Hepatic stellate cell (primary cell): ENCODE measurements around the gene SUMO2.
"Not testable (repeated sequence)": the region's sequence is repeated elsewhere in the genome, so short reads cannot be mapped to it uniquely, and the experiment has no call there.

Source experiments
- DNase-seq: peaks from one replicate; pipeline ENCODE4 v3.0.0; 2011; ENCODE audit warnings: low spot score

The SUMO2 gene

DNA sequence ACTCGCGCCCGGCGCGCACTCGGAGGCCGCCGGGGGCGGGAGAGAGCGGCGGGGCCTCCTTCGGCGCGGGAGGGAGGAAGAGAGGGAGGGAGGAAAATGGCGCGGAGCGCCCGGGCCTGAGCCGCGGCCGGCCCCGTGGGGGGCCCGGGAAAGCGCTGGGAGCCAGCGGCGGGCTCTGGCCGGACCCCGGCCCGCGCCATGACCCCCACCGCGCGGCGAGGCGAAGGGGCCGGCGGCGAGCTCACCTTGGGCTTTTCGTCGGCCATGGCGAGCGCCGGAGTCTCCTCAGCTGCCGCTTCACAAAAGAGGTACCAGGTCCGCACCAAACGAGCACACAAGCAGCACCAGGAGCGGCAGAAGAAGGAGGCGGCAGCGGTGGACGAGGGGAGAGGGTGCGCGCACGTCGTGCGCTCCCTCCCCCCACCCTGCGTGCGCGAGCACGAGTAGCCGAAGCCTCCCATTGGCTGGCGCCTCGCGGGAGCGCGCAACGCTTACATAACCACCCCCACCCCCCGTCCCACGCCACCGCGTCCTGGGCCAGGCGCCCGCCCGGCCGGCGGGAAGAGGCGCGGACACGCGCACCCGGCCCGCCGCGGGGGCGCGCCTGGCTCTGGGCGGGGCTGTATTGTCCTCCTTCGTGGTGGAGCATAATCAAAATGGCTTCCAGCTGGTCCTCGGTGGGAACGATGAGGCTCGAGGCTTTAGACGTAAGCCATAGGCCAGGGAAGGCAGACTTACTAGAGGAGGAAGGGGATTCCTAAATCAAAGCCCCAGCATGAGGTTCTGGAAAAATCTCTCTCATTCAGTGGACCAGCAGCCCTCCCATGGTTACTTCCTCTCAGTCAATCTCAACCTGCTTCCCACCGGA lies at the start of gene SUMO2:
Gene SUMO2 (minus strand): TSS at position 391 of the 868 bp plus-strand sequence. CDS start 125 bp downstream, at position 266.
- peak; percentile 99 for DNase-seq

DNA sequence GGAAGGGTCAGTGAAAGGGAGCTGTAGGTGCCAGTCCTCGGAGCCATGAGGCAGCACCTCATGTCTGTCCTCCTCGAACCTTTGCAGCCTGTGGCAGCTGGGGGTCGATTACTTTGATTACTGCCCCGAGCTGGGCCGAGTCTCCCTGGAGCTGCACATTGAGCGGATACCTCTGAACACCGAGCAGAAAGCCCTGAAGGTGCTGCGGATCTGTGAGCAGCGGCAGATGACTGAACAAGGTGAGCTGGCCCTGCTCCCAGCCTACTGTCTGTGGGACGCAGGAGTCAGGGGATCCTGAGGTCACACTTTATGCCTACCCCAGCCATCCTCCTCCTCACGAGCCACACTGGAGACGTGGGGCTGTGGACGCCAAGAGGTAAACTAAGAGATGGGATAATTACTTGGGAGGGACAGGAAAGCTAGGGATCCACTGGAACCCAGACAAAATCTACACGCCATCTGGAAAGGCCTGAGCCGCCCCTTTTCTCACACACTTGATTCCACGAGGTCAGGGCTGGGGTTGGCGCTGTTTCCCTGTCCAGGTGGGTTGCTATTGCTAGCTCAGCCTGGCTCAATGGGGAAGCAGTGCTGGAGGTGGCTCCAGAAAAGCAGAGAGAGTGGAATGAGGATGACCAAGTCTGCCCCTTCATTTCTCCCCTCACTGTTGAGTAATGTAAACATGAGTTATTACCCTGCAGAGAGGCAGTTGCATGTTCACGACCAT lies 49.1 kb upstream of the SUMO2 start:
- no peak for DNase-seq

DNA sequence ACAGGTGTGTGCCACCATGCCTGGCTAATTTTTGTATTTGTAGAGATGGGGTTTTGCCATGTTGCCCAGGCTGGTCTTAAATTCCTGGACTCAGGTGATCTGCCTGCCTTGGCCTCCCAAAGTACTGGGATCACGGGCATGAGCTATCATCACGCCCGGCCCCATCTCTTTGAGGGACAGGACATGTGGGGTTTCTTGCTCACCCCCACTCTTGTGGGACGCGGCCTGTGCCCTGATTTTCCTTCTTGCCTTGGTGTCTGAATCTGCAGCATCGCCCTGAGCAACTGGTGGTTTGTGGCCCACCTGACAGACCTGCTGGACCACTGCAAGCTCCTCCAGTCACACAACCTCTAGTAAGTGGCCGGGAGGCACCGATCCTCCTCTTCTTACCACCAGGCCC lies 48.3 kb upstream of the SUMO2 start:
- DNase-seq = no peak

DNA sequence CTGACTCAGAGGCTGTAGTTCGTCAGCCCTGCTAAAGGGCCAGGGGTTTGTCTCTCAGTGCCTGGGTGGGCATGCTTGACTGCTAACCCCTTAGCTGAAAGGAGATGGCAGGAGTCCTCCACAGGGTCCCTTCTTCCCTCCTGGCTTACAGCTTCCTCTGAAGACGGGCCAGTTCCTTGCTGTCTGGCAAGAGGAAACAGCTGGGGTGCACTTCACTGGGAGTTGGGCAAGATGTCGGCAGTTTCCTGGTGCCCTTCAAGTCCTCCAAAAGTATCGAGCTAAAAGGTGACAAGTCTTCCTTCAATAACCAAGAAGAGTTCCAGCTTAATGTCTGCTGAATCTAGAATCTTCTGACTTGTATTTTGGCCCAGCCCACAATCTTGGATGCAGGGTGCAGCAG lies 46.1 kb upstream of the SUMO2 start:
- DNase-seq = no peak

DNA sequence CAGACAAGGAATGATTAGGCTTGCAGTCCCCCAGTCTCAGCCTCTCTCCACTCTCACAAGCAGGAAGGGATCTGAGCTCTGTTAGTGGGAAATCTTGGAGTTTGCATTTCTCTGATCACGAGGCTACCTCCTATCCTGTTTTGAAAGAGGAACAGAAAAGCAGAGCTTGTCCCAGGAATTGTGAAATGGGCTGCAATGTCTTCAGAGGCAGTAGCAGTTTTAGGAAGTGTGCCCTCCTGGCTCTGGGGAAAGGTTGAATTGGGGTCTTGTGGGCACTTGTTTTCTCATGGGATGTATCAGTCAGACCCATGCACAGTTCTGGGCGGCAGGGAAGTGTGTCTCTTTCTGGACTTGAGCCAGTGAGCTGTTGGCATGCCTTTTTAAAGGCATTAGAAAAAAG lies 45.5 kb upstream of the SUMO2 start:
- no peak for DNase-seq

DNA sequence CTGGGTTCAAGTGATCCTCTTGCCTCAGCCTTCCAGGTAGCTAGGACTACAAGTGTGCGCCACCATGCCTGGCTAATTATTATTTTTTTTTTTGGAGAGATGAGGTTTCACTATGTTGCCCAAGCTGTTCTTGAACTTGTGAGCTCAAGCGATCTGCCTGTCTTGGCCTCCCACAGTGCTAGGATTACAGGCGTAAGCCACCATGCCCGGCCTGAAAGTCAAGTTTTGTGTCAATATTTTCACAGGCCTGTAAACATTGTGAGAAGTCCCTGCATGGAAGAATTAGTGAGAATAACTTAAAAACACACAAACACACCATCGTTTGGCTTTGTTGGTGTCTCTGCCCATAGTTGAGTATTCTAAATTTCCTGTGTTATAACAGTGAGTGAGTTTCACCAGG lies 45.0 kb upstream of the SUMO2 start:
- DNase-seq = no peak

DNA sequence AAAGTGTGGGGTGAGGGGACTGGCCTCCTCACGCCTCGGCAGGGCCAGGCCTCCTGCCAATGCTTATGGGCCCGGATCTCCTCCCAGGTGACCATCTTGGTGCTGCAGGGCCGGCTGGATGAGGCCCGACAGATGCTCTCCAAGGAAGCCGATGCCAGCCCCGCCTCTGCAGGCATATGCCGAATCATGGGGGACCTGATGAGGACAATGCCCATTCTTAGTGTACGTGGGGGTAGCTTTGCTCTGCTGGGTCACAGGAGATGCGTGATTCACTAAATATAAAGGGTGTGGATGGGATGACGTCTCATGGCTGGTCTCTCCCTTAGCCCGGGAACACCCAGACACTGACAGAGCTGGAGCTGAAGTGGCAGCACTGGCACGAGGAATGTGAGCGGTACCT lies 42.3 kb upstream of the SUMO2 start:
- DNase-seq = no peak

DNA sequence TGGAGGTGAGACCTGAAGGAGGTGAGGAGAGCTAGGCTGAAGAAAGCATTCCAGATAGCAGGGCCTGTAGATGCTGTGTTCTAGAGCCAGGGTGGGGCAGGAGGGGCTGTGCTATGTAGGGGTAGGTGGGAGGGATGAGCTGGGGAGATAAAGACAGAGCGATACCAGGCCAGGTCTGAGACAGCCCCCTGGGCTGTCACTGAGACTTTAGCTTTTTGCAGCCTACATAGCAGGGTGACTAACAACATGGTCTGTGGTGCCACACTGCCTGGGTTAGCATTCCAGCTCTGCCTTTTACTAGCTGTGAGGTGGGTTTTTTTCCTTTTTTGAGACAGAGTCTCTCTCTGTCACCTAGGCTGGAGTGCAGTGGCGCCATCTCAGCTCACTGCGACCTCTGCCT lies 37.1 kb upstream of the SUMO2 start:
- no peak for DNase-seq

DNA sequence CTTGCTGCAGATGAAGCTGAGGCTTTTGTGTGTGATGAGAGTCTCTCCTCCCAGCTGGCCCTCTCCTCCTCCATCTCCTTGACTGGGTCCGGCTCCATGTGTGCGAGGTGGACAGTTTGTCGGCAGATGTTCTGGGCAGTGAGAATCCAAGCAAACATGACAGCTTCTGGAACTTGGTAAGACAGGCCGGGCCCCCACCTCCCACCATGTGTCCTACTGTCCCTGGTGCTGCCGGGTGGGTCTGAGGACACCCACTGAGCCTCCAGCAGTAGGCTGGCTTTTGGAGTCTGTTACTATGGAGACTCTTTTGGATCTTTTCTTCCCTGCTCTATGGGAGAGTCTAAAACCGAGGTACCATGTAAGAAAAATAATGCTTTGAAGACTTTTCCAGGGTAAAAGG lies 35.4 kb upstream of the SUMO2 start:
- no peak for DNase-seq

DNA sequence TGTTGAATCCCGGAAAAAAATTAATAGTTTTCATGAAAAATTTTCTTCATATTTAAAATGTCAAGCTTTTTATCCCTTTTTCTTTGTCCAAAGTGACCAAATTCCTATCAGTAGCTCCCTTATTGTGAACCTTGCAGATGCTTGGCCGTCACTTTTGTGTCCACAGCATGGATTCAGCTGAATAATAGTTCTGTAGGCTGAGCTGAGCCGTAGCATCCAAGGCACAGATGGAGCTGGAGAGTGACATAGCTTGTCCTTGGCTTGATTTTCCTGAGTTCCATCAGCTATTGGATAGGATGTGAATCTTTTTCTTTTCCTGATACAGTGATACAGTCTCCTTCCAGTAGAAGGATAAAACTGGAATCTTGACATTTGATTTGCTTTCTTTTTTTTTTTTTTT lies 26.3 kb upstream of the SUMO2 start:
- DNase-seq = no peak

DNA sequence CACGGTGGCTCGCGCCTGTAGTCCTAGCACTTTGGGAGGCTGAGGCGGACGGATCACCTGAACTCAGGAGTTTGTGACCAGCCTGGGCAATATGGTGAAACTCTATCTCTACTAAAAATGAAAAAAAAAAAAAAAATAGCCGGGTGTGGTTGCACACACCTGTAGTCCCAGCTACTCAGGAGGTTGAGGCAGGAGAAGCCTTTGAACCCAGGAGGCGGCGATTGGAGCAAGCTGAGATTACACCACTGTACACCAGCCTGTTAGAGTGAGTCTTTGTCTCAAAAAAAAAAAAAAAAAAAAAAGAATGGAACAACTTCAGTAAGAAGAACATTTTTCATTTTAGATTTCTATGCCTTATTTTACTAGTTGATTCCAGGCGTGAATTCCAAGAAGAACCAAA lies 25.4 kb upstream of the SUMO2 start:
- no peak for DNase-seq

DNA sequence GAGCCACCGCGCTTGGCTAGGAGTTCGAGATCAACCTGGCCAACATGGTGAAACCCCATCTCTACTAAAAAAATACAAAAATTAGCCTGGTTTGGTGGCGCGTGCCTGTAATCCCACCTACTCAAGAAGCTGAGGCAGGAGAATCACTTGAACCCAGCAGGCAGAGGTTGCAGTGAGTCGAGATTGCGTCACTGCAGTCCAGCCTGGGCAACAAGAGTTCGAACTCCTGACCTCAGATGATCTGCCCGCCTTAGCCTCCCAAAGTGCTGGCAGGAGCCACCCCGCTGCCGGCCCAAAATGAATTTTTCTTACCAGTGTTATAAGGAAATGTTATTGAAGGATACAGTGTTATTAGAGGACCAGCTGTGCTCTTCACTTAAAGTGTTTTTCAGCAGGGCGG lies 25.0 kb upstream of the SUMO2 start:
- no peak for DNase-seq

DNA sequence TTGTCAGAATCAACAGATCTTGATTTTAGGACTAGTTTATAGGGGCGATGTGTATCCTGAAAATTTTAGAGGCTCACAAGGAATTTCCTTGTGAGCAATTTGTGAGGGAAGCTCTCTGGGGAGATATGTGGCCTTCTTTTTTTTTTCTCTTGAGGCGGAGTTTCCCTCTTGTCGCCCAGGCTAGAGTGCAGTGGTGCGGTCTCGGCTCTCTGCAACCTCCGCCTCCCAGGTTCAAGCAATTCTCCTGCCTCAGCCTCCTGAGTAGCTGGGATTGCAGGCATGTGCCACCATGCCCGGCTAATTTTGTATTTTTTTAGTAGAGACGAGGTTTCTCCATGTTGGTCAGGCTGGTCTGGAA lies 24.3 kb upstream of the SUMO2 start:
- not testable (repeated sequence) for DNase-seq

DNA sequence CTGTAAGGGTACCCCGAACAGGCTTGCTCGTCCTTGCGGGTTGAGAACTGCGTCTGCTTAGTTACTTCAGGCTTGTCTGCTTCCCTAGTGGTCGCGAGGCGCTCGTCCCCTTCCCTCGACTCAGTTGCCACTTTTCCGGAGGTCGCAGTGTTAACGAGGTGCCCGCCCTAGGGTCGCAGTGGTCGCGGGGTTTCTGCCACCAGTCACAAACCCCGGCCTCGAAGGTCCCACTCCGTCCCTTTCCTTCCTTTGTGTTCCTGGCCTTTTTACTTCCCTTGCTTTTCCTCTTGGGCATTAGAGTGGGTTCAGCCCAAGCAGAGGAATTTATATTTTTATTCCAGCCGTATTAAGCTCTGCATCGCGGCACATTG lies 23.0 kb upstream of the SUMO2 start:
- DNase-seq = no peak

DNA sequence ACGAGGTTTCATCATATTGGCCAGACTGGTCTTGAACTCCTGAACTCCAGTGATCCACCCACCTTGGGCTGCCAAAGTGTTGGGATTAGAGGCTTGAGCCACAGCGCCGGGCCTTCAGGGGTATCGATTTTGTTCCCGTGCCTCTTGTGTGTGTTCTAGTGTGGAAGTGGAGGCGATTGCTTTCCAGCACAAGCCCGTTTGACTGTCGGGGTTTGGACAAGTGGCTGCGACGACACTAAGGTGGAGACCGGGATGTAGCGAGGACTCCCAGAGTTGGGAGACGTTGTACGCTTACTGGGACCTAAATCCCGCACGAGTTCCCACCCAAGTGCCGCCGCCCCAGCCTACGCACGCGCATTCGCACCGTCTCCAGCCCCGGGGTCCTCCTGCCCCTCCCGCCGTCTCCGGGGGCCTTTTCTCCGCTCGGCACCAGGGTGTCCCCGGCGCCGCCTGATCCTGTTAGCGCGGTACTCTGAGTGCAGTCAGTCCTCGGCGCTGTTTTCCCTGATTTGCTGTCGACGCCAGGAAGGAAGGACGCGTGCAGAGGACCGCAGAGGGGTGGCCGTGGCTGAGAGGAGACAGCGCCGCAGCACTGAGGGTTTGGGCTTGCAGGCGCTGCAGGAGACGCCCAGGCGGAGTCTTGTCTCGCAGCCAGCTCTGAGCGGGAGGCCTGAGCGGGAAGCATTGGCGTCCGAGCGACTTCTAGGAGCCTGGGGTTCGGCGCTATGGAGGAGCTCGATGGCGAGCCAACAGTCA lies 22.5 kb upstream of the SUMO2 start, which contains the start of gene NUP85:
Gene NUP85 (plus strand): TSS at position 643 of the 756 bp plus-strand sequence. CDS start 83 bp downstream, at position 726.
- DNase-seq = peak; percentile 100

DNA sequence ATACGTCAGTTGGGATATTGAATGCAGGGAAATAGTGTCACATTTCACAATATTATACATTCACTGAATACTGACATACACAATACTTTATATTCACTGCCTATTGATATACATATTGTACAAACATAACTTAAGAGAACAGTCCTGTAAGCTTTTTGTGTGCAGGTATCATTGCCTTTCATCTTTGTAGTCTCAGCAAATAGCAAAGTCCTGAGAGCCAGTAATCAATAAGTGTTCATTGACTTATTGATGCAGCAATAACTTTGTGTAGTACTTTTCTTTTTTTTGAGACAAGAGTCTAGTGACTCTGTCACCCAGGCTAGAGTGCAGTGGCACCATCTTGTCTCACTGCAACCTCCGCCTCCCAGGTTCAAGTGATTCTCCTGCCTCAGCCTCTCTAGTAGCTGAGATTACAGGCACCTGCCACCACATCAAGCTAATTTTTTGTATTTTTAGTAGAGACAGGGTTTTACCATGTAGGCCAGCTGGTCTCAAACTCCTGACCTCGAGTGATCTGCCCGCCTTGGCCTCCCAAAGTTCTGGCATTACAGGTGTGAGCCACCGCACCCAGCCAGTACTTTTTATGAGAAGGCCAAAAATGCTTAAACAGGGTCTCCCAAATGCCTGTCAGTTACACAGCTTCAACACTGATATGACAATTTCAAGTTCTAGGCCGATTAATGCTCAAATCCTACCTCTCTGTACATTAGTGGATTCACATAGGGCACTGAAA lies 17.3 kb upstream of the SUMO2 start:
- no peak for DNase-seq

DNA sequence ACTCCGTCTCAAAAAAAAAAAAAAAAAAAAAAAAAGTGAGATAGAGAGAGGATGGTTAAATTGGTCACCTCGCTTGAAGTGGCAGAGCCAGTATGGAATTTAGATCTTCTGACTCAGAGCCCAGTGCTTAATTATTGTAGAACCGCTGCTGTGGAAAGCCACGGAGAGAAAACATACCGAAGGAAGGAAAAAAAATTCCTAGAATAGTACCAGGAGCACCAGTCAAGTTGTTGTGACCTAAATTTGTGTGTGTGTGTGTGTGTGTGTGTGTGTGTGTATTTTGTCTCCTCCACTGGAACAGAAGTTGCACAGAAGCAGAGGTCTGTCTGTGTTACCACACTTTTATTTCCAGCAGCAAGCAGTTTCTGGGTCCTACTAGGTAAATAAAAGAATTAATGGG lies 12.1 kb upstream of the SUMO2 start:
- peak; percentile 17 for DNase-seq

DNA sequence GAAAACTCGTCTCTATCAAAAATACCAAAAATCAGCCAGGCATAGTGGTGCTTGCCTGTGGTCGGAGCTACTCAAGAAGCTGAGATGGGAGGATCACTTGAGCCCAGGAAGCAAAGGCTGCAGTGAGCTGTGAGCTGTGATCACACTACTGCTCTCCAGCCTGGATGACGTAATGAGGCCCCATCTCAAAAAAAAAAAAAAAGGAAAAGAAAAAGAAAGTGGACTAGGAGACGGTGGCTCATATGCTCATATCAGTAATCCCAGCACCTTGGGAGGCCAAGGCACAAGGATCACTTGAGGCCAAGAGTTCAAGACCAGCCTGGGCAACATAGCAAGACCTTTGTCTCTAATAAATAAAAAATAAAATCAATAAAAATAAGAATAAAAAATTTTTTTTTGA lies 8.8 kb upstream of the SUMO2 start:
- no peak for DNase-seq

DNA sequence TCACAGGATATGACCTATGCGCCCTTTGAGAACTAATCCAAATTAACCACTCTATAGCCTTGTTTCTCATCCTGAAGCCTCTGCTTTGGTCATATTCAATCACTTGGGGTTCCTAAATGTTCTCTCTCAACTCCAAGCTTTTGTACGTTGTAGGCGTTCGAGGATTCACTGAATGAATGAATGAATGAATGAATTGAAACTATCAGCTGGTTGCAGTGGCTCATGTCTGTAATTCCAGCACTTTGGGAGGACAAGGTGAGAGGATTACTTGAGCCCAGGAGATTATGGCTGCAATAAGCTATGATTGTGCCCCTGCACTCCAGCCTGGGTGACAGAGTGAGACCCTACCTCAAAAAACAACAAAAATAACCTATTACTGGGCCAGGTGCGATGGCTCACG lies 5.9 kb upstream of the SUMO2 start:
- DNase-seq = no peak

DNA sequence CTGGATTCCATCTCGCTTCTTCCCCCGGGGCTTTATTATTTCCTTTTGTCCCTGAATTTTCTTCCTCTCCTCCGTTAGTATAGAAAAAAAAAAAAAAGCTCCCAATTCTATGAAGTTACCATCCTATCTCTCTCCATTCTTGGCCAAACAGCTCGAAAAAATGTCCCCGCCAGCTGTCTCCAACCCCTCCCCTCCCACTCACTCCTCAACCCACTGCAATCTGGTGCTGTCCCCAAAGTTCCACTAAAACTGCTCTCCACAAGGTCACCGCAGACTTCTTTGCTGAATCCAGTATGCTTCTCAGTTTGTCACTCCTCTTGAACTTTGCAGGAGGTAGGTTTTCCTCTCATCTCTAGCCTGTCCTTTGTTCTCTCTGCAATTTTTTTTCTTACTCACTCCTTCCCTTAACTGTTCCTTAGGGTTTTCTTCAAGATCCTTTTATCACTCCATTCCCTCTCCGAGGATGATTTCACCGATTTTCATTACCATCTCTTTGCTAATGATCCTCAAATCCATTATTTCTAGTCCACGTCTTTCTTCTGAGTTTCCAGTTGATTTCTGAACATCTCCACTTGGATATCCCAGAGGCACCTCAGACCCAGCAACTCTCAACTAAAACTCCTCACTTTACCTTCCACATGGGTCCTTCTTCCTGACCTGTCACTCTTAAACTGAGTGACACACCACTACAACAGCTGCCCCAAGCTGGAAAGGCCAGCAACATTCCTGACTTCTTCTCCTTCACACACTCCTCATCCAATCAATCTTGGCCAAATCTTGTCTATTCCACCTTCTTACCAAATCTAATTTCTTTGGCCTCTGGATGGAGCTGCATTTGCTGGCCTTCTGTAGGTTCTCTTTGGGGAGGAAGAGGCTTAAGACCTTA lies 1.5 kb upstream of the SUMO2 start:
- no peak for DNase-seq

DNA sequence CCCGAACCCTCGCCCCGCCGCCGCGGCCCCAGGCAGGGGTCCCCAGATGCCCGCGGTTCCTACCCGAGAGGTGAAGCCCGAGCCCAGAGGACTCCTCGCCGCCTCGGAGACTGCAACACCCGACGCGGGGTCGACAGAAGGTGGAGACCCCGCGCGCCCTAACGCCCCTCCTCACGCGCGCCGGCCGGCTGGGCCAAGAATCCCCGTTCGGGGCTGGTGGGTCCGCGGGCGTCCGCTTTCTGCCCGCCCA lies 515 bp downstream of the SUMO2 start:
- no peak for DNase-seq
